HG02870 (cell line): Measurements from ENCODE around the gene IMPACT.

Experiments
- ATAC-seq: cut with Tn5 transposase; IDR thresholded peaks from one replicate; pipeline ENCODE4 v1.9.1; 2021; ENCODE audit warnings: mild to moderate bottlenecking, moderate library complexity; ENCODE audit not compliant: unreplicated experiment

The IMPACT gene, protein sequence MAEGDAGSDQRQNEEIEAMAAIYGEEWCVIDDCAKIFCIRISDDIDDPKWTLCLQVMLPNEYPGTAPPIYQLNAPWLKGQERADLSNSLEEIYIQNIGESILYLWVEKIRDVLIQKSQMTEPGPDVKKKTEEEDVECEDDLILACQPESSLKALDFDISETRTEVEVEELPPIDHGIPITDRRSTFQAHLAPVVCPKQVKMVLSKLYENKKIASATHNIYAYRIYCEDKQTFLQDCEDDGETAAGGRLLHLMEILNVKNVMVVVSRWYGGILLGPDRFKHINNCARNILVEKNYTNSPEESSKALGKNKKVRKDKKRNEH

DNA sequence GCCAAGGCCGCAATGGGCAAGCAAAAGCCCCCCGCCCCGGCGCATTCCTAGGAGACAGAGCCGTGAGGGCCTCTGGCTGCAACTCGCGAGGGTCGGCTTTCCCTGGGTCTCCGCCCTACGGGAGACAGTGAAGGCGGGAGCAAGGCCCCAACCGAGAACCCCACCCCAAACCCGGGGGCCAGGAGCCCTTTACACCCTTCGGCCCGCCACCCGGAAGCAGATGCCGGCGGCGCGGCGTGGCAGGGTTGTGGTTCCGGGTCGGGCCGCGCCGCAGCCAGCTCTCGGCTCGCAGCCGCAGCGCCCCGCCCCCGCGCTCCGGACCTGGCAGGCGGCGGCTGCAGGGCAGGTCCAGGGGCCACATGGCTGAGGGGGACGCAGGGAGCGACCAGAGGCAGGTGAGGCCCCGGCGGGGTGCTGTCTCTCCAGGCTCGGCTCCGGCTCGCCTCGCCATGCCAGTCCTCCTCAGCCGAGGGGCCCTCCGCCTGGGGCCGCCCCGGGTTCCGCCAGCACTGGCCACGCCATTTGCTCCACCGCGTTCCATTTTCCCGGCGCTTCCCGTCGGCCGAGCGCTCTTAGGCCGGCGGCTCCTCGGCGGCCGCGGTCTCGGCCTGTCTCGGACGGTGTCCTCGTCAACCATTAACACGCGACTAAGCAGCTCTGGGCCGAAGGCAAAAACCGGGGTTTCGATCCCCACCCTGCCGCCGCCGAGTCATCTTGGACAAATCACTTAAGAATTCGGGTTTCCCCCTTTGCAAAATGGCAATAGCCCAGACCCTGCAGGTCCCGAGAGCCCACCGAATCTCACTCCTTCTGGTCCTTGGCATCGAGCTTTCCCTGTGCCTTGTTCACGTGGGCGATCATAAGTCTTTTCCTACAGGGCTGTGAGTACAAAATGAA is at the start of gene IMPACT:
IMPACT (plus strand) TSS at position 273 of the 897 bp plus-strand sequence; CDS start at position 360, 87 bp downstream.
- peak; percentile 91 for ATAC-seq

DNA sequence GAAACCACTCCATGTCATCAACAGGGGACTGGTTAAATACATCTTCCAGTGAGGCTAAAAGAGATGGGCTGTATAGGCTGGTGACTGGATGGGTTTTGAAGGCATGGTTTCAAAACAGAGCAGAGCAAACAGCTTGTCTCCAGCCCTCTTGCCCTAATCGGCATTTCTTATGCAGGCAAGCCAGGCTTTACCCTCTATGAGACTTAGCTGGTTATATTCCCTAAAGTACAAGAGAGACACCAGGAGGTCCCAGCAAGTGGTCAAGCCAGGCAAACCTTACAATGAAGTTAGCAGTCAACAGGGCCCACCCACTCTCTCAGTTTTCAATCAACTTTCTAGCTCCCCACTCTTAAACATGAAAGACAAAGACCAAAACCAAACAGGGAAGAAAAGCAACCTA is 47.9 kb upstream of the IMPACT start:
- no peak for ATAC-seq

GRCh38 chr18:24380163-24380747 is 46.2 kb upstream of the IMPACT start:
- no peak for ATAC-seq

- ATAC-seq, result no peak
These were observed 45.3 kb upstream of the IMPACT start for GRCh38 chr18:24381126-24381525.

- no peak for ATAC-seq
These were observed 39.8 kb upstream of the IMPACT start for GRCh38 chr18:24386681-24387080.

GRCh38 chr18:24388957-24389356 is 37.5 kb upstream of the IMPACT start:
- ATAC-seq, result no peak

DNA sequence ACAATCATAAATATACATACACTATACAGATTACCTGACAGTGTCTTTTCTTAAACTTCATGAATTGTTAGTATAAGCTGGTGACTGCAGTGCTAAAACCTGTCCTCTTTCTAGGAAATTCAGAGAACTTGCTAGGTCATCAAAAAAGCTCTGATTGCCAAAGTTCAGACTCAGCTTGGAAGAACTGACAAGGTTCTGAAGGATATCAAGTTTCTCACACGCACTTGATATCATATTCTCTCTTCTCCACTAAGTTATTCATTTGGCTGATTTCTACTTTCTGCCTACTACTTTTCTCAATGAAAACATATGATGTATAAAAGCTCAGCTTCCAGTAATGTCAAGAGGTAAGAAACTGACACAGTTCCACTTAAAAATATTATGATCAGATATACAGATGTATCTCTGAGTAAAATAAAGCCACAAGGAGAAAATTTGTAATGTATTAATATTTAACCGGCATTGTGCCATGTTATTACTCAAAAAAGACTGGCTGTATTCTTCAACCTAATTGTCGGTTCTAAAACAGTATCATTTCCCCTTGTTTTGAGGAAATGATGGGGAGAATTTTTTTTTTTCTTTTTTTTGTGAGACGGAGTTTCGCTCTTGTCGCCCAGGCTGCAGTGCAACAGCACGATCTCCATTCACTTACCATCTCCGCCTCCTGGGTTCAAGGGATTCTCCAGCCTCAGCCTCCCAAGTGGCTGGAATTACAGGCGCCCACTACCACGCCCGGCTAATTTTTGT is 31.2 kb upstream of the IMPACT start:
- no peak for ATAC-seq

DNA sequence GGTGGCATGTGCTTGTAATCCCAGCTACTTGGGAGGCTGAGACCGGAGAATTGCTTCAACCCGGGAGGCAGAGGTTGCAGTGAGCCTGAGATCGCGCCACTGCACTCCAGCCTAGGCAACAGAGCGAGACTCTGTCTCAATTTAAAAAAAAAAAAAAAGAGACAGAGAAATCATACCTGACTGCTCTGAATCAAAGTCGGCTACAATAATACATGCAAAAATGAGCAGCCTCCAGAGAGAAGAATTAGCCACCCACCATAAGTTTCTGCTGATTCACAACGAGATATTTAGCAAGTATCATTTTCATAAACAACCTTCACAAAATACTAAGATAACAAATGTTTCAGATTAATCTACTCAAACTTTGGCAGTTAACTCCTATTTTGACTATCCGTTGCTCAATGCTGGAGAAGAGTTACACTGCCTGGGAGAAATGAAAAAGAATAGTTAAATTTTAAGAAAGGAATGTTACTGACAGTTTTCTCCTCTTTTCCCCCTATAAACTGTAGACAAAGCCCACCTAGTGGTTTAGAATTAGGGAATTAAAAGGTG is 30.3 kb upstream of the IMPACT start:
- no peak for ATAC-seq

DNA sequence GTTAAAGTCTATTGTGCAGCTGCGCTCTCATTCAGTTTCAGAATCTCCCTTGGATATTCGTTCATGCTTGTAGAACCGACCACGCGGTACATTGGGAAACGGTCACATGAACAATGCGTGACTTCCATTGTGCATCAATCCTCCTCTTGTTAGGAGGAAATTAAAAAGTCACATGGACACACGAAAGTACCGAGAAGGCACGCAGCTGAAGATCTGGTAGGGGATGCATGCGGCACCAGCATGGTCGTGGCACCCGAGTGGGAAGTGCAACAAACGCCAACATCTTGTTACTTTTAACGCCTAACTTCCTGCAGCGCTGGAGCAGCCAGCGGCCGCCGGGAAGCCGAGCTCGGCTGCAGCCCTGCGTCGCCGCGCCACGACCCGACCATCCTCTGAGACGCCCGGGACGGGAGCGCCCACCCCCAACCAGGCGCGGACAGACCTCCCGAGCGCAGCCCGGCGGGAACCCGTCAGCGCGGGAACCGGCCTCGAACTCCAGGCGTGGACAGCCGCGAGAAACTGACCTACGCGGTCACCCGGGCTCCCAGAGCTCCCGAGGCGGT is 29.3 kb upstream of the IMPACT start:
- ATAC-seq, result no peak

DNA sequence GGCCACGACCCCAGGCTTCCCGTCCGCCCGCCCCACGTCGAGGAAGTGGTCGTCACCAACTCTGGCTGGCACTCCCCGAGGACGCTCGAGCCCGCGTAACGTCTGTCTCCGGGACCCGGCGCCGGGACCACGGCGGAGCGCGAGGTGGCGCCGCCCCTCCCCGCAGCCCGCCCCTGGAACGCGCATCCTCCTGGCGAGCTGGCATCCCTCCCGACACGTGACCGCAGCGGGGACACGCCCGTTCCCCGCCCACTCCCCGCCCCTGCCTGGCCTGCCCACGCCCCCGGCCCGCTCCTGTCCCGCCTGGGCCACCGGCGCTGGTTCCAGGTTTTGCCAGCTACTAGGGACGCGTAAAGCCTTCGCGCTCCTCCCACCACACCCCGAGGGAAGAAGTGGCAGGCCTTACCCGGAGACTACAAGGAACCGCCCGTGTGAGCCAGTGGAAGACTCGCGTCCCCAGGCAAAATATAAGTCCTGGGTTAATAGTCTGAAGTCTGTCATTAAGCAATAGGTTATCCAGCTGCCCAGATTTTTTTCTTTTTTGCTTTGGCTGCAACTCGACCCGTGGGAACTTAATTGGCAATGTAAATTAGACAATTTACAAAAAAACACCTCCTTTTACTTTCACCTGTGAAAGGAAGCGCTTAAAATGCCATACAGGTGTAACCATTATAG is 28.6 kb upstream of the IMPACT start, which contains the start of gene OSBPL1A:
OSBPL1A (minus strand) TSS at position 131 of the 675 bp plus-strand sequence. CDS start 20,291 bp downstream, outside the sequence.
- ATAC-seq, result no peak

- no peak for ATAC-seq
These were observed 27.9 kb upstream of the IMPACT start for GRCh38 chr18:24398540-24398939.

- no peak for ATAC-seq
These were observed 25.9 kb upstream of the IMPACT start for GRCh38 chr18:24400587-24400986.

- ATAC-seq, result no peak
These were observed 24.2 kb upstream of the IMPACT start for GRCh38 chr18:24402209-24402785.

DNA sequence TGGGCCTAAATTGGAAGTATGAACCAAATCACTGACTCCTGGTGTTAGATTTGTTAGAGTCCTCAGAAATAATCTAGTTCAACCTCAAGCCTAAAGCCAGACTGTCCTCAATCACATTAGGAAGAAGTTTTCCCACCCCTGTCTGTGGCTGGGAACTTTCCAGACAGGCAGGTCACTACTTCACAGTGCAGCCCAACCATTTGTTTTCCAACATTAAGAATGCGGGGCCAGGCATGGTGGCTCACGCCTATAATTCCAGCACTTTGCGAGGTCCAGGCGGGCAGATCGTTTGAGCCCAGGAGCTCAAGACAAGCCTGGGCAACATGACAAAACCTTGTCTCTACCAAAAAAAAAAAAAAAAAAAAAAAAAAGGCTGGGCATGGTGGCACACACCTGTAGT is 23.4 kb upstream of the IMPACT start:
- ATAC-seq, result no peak

GRCh38 chr18:24404591-24404990 is 21.9 kb upstream of the IMPACT start:
- no peak for ATAC-seq

GRCh38 chr18:24408496-24408895 is 18.0 kb upstream of the IMPACT start:
- no peak for ATAC-seq

- no peak for ATAC-seq
These were observed 13.3 kb upstream of the IMPACT start for GRCh38 chr18:24413148-24413547.

DNA sequence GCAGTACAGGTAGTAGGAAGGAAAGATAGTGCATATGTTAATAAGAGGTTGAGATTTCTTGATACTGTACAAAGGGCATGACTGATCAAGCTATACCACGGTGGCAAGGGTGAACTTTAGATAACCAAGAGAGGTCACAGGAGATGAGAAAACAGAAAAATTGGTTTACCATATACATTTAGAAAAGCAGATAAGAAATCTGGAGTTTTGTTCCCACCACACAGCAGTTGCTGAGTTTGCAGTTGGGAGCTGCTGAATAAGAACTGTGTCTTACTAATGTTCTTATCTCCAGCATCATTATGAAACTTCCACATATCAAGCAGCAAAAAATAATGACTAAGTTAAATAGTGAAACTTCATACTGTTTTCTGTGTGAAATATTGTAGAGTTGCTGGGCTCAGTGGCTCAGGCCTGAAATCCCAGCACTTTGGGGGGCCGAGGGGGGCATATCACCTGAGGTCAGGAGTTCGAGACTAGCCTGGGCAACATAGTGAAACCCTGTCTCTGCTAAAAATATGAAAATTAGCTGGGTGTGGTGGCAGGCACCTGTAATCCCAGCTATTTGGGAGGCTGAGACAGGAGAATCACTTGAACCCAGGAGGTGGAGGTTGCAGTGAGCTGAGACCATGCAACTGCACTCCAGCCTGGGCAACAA is 12.0 kb upstream of the IMPACT start:
- peak; percentile 77 for ATAC-seq

DNA sequence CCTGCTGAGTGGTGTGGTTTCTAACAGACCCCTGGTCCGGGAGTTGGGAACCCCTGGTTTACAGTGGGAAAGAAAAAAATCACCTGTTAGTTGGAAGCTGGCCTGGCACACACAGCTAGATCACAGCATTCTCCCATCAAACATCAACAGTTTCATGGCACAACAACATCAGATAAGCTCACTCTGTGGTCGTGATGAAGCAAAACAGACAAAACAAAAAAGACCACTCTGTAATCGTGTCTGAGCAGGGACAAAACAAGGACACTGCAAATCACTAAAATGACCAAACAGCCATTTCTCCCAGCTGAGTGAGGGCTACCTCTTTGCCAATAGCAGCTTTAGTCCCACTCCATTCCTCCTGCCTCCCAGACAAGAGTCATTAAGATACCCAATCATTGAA is 9.0 kb upstream of the IMPACT start:
- ATAC-seq, result no peak
